Measurements from ENCODE around the gene SLC35D1.
"Not testable (repeated sequence)": the region's sequence is repeated elsewhere in the genome, so short reads cannot be mapped to it uniquely, and the experiment has no call there.

Gene SLC35D1

DNA sequence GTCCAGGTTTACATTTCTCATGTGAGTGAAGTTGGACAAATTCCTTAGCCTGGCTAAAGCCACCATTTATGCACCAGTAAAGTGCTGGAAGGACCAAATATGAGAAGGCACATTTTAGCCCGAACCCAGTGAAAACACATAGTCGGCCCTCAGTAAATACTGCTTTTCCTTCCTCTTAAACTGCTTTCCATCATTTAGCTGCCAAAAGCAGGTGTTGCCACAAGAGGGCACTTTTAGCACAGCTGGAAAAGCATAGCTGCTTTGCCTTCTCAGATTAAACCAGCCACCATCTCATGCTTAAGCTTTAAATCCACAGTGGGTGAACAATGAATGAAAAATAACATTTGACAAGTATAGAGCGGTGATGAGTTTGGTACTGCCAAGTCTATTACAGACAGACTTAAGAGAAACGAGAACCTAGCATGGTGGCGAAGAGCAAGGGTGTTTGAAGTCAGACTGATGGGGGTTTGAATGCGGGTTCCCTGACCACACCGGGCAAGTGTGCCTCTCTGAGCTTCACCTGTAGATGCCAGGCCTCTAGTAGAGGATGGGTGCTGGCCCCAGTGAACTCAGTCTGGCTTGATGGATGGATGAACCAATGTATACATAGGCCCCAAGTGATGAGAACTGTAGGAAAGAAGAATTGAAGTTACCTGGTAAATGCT is 57.8 kb downstream of the SLC35D1 start:
- H3K27ac ChIP-seq (ENCODE audit: low read length) = no peak overlapping the region
- no CpG with 5 or more reads among the region's 7 CpGs for WGBS (ENCODE audit: insufficient coverage, insufficient read length)

DNA sequence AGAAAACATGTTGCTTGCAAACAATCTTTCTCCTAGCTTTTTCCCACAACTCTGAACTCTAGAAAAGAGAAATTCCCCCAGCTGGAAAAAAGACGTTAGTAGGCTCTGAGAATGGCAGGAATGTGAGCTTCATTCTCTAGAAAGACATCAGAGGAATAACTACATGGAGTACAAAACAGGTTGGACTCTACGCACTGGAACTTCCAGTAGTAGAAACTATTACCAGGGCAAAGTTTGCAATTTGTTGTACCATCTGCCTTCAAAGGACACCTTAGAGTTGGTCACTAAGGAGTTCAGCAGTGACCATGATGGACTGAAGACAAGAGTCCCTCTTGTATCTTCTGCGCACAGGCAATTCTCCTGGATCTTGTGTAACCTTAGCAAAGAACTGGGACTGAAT is 60.9 kb downstream of the SLC35D1 start:
- H3K27me3 ChIP-seq (ENCODE audit: control insufficient read depth, insufficient read depth, low read length) = no peaks in the 10 kb centered on the region
- H3K4me1 ChIP-seq (ENCODE audit: control insufficient read depth, insufficient read depth, low read length) = no peaks in the 10 kb centered on the region
- H3K4me3 ChIP-seq (ENCODE audit: low read length) = no peak overlapping the region
- H3K27ac ChIP-seq (ENCODE audit: low read length) = no peak overlapping the region
- no CpG with 5 or more reads among the region's 3 CpGs for WGBS (ENCODE audit: insufficient coverage, insufficient read length)
- no peaks in the 10 kb centered on the region for H3K9me3 ChIP-seq (ENCODE audit: control insufficient read depth, insufficient read depth, low read length)
- no peak for DNase-seq (ENCODE audit: low read depth, low spot score)
- H3K36me3 ChIP-seq (ENCODE audit: control insufficient read depth, insufficient read depth, low read length) = no peaks in the 10 kb centered on the region

More for the DNA sequence above, 57.8 kb downstream of the SLC35D1 start:
- no peaks in the 10 kb centered on the region for H3K9me3 ChIP-seq (ENCODE audit: control insufficient read depth, insufficient read depth, low read length)
- no peaks in the 10 kb centered on the region for H3K4me1 ChIP-seq (ENCODE audit: control insufficient read depth, insufficient read depth, low read length)
- peak; percentile 33 for DNase-seq (ENCODE audit: low read depth, low spot score)
- no peak overlapping the region for H3K4me3 ChIP-seq (ENCODE audit: low read length)
- no peaks in the 10 kb centered on the region for H3K27me3 ChIP-seq (ENCODE audit: control insufficient read depth, insufficient read depth, low read length)
- H3K36me3 ChIP-seq (ENCODE audit: control insufficient read depth, insufficient read depth, low read length) = no peaks in the 10 kb centered on the region

DNA sequence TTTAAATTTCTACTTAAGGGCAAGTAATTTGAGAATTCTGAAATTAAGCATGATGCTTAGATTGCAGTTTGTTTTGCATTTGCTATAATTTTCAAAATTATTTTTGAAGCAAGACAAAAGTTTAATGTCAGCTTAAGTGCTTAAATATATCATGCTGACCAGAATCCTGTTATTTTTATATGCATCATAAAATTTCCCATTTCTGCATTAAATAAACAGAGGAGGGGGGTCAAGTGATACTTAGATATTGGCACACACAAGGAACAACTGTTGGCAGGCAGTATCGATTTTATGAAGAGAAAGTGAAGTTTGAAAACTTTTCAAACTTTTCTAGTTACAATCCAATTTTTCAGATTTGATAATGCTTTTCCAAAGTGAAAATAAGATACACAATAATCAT is 68.1 kb downstream of the SLC35D1 start:
- Histone ChIP-seq H3K4me3 (ENCODE audit: low read length) (no peak overlapping the region), H3K9me3 (ENCODE audit: control insufficient read depth, insufficient read depth, low read length) (no peaks in the 10 kb centered on the region), H3K36me3 (ENCODE audit: control insufficient read depth, insufficient read depth, low read length) (peaks cover 4% of the 10 kb centered on the region; the same call in 1 of the 2 replicates), H3K4me1 (ENCODE audit: control insufficient read depth, insufficient read depth, low read length) (no peaks in the 10 kb centered on the region), H3K27me3 (ENCODE audit: control insufficient read depth, insufficient read depth, low read length) (no peaks in the 10 kb centered on the region), H3K27ac (ENCODE audit: low read length) (no peak overlapping the region)
- no CpG with 5 or more reads among the region's 1 CpG for WGBS (ENCODE audit: insufficient coverage, insufficient read length)
- no peak for DNase-seq (ENCODE audit: low read depth, low spot score)

DNA sequence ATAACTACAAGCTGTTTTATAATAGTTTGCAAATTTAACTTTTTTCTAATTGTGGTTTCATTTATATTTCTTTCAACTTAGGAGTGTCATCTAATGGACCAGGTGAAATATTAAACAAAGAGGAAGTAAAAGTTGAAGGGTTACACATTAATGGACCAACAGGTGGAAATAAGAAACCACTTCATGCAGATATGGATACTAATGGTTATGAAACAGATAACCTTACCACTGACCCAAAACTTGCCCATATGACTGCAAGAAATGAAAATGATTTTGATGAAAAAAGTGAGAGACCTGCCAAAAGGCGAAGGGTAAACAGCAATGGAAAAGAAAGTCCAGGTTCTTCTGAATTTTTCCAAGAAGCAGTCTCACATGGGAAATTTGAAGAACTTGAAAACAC is 69.5 kb downstream of the SLC35D1 start:
- no peak overlapping the region for H3K27ac ChIP-seq (ENCODE audit: low read length)
- no CpG with 5 or more reads among the region's 1 CpG for WGBS (ENCODE audit: insufficient coverage, insufficient read length)
- H3K27me3 ChIP-seq (ENCODE audit: control insufficient read depth, insufficient read depth, low read length) = no peaks in the 10 kb centered on the region
- H3K4me1 ChIP-seq (ENCODE audit: control insufficient read depth, insufficient read depth, low read length) = no peaks in the 10 kb centered on the region
- no peaks in the 10 kb centered on the region for H3K9me3 ChIP-seq (ENCODE audit: control insufficient read depth, insufficient read depth, low read length)
- H3K4me3 ChIP-seq (ENCODE audit: low read length) = no peak overlapping the region
- DNase-seq (ENCODE audit: low read depth, low spot score) = no peak
- H3K36me3 ChIP-seq (ENCODE audit: control insufficient read depth, insufficient read depth, low read length) = peaks cover 4% of the 10 kb centered on the region; the same call in 1 of the 2 replicates

DNA sequence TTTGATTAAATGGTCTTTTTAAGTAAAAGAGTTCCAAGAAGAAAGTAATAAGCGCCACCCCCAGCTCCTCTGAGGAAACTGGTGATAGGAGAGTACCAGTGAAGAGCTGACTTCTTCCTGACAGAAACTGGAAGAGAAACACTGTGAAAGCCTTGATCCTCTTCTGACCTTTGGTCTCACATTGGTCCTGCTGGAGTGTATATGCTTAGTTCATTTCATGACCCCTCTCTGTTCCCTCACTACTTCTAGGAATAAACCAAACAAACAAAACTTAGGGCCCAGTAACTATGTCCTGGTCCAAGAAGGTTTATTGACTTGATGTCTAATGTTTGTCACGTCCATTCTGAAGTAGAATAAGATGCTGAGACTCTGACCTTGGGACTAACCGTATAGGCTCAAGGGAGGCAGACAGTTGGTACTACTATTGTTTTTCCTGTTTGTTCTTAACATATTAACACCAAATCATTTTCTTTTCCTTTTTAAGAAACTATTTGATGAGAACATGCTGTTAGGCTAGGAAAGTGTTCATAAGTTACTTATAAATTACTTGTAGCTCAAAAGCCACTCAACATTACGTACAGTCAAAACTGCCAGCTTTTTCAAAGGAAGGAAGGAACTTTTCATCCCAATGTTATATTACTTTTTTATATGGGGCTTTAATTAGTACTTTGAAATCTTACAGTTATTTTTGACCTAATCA is 71.2 kb downstream of the SLC35D1 start:
- H3K9me3 ChIP-seq (ENCODE audit: control insufficient read depth, insufficient read depth, low read length) = no peaks in the 10 kb centered on the region
- no peak for DNase-seq (ENCODE audit: low read depth, low spot score)
- H3K4me1 ChIP-seq (ENCODE audit: control insufficient read depth, insufficient read depth, low read length) = no peaks in the 10 kb centered on the region
- H3K27ac ChIP-seq (ENCODE audit: low read length) = no peak overlapping the region
- H3K36me3 ChIP-seq (ENCODE audit: control insufficient read depth, insufficient read depth, low read length) = peaks cover 4% of the 10 kb centered on the region; the same call in 1 of the 2 replicates
- WGBS (ENCODE audit: insufficient coverage, insufficient read length) = no CpG with 5 or more reads among the region's 4 CpGs
- no peak overlapping the region for H3K4me3 ChIP-seq (ENCODE audit: low read length)
- H3K27me3 ChIP-seq (ENCODE audit: control insufficient read depth, insufficient read depth, low read length) = no peaks in the 10 kb centered on the region

DNA sequence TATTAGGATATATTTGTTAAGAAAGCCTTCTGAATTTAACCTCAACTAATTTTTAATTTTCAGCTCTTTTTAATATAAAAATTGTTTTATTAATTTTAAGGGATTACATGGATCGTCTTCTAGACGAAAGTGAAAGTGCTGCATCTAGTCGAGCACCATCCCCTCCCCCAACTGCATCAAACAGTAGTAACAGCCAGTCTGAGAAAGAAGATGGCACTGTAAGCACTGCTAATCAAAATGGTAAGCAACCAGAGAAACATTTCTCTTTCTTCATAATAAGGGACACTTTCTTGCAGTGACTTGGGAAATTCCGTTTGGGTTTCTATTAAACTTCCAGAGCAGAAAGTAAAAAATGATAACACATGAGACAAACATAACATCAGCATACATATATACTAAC is 72.3 kb downstream of the SLC35D1 start:
- Histone ChIP-seq H3K27ac (ENCODE audit: low read length) (no peak overlapping the region), H3K36me3 (ENCODE audit: control insufficient read depth, insufficient read depth, low read length) (peaks cover 4% of the 10 kb centered on the region; the same call in 1 of the 2 replicates), H3K4me3 (ENCODE audit: low read length) (no peak overlapping the region), H3K9me3 (ENCODE audit: control insufficient read depth, insufficient read depth, low read length) (no peaks in the 10 kb centered on the region), H3K27me3 (ENCODE audit: control insufficient read depth, insufficient read depth, low read length) (no peaks in the 10 kb centered on the region), H3K4me1 (ENCODE audit: control insufficient read depth, insufficient read depth, low read length) (no peaks in the 10 kb centered on the region)
- WGBS (ENCODE audit: insufficient coverage, insufficient read length) = no CpG with 5 or more reads among the region's 4 CpGs
- no peak for DNase-seq (ENCODE audit: low read depth, low spot score)

DNA sequence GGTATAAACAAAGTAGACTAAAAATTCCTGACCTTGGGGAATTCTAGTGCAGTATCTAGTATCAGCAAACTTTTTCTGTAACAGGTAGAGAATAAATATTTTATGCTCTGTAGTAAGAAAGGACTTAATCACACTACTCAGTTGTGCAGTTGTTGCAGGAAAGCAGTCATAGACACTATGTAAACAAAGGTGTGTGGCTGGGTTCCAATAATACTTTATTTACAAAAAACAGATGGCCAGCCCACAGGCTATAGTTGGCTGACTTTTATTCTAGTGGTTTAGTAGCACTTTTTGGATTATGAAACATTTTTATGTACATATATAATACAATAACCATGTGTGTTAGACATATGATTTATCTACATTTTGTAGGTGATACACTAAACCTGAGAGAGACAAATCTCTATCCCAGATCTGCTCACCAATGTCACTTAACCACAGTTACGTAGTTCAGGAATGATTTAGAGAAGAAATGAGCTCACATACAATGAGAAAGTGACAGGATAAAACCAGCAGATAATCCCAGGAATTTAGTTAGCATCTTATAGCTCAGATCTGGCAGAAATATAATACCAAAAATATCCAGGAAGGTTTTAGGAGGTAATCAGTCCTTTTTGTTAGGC is 73.1 kb downstream of the SLC35D1 start:
- Histone ChIP-seq H3K9me3 (ENCODE audit: control insufficient read depth, insufficient read depth, low read length) (no peaks in the 10 kb centered on the region), H3K4me1 (ENCODE audit: control insufficient read depth, insufficient read depth, low read length) (no peaks in the 10 kb centered on the region), H3K27ac (ENCODE audit: low read length) (no peak overlapping the region), H3K36me3 (ENCODE audit: control insufficient read depth, insufficient read depth, low read length) (peaks cover 4% of the 10 kb centered on the region; the same call in 1 of the 2 replicates), H3K4me3 (ENCODE audit: low read length) (no peak overlapping the region), H3K27me3 (ENCODE audit: control insufficient read depth, insufficient read depth, low read length) (no peaks in the 10 kb centered on the region)
- DNase-seq (ENCODE audit: low read depth, low spot score) = no peak
- no CpG with 5 or more reads among the region's 1 CpG for WGBS (ENCODE audit: insufficient coverage, insufficient read length)

DNA sequence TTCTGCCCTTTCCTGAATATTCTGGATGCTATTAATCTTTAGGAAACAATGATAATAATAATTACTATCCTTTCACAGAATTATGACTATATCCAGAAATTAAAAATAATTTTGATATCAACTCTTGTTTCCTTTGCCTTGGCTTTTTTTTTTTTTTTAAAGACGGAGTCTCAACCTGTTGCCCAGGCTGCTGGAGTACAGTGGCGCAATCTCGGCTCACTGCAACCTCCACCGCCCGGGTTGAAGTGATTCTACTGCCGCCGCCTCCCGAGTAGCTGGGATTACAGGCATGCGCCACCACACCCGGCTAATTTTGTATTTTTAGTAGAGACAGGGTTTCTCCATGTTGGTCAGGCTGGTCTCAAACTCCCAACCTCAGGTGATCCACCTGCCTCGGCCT is 74.3 kb downstream of the SLC35D1 start:
- no CpG with 5 or more reads among the region's 11 CpGs for WGBS (ENCODE audit: insufficient coverage, insufficient read length)
- not testable (repeated sequence) for H3K27ac ChIP-seq (ENCODE audit: low read length); H3K36me3 ChIP-seq (ENCODE audit: control insufficient read depth, insufficient read depth, low read length); H3K9me3 ChIP-seq (ENCODE audit: control insufficient read depth, insufficient read depth, low read length); H3K4me1 ChIP-seq (ENCODE audit: control insufficient read depth, insufficient read depth, low read length); H3K27me3 ChIP-seq (ENCODE audit: control insufficient read depth, insufficient read depth, low read length); DNase-seq (ENCODE audit: low read depth, low spot score); H3K4me3 ChIP-seq (ENCODE audit: low read length)

DNA sequence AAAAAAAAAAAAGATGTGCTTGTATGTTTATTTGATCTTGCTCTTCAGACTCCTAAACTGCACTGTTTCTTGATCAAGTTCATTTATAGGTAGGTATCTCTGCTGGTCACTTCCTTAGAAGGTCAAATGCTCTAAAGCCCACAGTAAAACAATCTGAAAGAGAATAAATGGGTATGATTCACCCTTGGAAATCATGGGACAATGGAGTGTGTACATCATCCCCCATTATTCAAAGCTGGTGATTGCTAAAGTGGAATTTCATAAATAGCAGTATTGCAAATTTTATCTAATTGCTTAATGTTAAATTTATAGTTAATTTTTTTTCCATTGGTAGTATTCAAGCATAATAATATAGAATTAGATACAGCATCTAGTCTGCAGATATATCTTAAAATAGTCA is 75.7 kb downstream of the SLC35D1 start:
- H3K9me3 ChIP-seq (ENCODE audit: control insufficient read depth, insufficient read depth, low read length) = no peaks in the 10 kb centered on the region
- no peaks in the 10 kb centered on the region for H3K4me1 ChIP-seq (ENCODE audit: control insufficient read depth, insufficient read depth, low read length)
- no peak for DNase-seq (ENCODE audit: low read depth, low spot score)
- H3K36me3 ChIP-seq (ENCODE audit: control insufficient read depth, insufficient read depth, low read length) = peaks cover 4% of the 10 kb centered on the region; the same call in 1 of the 2 replicates
- H3K27me3 ChIP-seq (ENCODE audit: control insufficient read depth, insufficient read depth, low read length) = no peaks in the 10 kb centered on the region
- H3K27ac ChIP-seq (ENCODE audit: low read length) = no peak overlapping the region
- H3K4me3 ChIP-seq (ENCODE audit: low read length) = no peak overlapping the region

DNA sequence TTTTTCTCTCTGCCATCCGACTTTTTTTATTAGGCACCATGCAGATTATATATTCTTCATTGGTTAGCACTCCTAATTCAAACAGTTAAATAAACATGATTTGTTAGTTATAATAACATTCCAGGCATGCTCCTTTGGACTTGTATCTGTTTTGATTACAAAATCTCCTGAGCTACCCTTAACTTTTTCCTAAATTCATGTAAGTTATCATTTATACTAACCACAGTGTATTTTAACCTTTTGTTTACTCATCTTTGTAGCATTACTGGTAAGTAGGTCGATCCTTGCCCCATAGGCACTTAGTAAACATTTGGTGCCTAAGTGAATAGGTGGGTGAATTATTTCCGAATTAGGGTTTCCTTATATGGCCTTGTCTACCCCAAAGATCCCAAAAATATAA is 85.4 kb downstream of the SLC35D1 start:
- WGBS (ENCODE audit: insufficient coverage, insufficient read length) = no CpG with 5 or more reads among the region's 3 CpGs
- no peak for DNase-seq (ENCODE audit: low read depth, low spot score)
- Histone ChIP-seq H3K36me3 (ENCODE audit: control insufficient read depth, insufficient read depth, low read length) (no peaks in the 10 kb centered on the region), H3K4me3 (ENCODE audit: low read length) (no peak overlapping the region), H3K4me1 (ENCODE audit: control insufficient read depth, insufficient read depth, low read length) (no peaks in the 10 kb centered on the region), H3K27me3 (ENCODE audit: control insufficient read depth, insufficient read depth, low read length) (no peaks in the 10 kb centered on the region), H3K27ac (ENCODE audit: low read length) (no peak overlapping the region), H3K9me3 (ENCODE audit: control insufficient read depth, insufficient read depth, low read length) (no peaks in the 10 kb centered on the region)
